Hematopoietic multipotent progenitor cell (in vitro differentiated cells): ENCODE data around the gene TYK2. TPM values are rescaled to one million over a fixed set of nuclear protein-coding genes. Genes with fewer than 3 reads are reported as not detected.

Experiments
- DNase-seq, 3 donors: peaks; one replicate each; pipeline ENCODE4 v3.0.0-alpha.2; 2011 to 2015; ENCODE audit warnings: low read depth in 2 of 3, low spot score in 2 of 3
- small RNA-seq: library from RNA; depleted of rRNA; stranded (forward); fragments of <200 nt; gene quantifications from one replicate; pipeline ENCODE3, GENCODE V24; 2012
- total RNA-seq: library from RNA; depleted of rRNA; stranded (reverse); fragments of >200 nt; gene quantifications from one replicate; pipeline ENCODE4 v1.2.3, GENCODE V29; 2012

The TYK2 gene
- total RNA-seq, 1 donor, result 174 TPM

- DNase-seq, result no peak
These were observed 63.1 kb downstream of the TYK2 start for GRCh38 chr19:10317045-10317856.

DNA sequence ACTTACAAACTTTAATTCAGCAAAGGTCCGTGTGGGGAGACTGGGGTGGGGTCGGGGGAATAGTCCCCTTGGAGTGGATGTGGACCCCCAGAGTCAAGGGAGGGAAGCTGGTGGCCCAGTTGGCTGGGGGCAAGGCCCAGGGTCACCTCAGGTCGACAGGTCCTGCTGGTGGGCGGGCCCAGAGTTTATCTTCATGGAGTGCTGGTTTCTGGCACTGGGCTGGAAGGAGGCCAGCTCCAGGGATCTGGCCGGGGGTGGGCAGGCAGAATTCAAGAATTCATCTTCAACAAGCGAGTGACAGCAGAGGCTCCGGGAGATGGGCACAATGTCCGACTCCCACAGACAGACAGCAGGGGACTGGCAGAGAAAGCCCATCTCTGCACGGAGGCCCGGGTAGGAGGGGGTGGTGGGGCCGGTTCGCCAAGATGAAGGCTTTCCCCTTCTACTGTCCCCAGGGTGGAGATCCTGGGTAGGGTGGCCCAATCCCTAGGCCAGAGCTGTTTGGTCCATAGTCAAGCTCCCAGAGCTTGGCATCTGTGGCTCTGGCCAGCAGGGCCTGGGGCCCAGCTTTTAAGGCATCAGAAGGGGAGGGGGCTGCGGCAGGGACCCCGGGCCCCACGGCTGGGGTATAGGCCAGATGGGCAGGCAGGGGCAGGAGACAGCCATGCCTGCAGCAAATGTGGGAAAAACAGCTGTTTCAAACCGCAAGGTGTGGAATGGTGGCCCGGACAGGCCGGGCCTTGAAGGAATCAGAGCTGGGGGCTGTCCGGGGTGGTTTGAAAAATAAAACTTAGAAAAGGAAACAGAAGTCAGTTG, 63.9 kb downstream of the TYK2 start:
- DNase-seq, result no peak

- DNase-seq, result peak; percentile 77 to 82 (median 81)
These were observed 64.8 kb downstream of the TYK2 start, which contains the start of gene FDX2 for GRCh38 chr19:10315335-10316214. Gene FDX2 (minus strand): TSS chr19:10316015. CDS start chr19:10315996, 19 bp downstream.

DNA sequence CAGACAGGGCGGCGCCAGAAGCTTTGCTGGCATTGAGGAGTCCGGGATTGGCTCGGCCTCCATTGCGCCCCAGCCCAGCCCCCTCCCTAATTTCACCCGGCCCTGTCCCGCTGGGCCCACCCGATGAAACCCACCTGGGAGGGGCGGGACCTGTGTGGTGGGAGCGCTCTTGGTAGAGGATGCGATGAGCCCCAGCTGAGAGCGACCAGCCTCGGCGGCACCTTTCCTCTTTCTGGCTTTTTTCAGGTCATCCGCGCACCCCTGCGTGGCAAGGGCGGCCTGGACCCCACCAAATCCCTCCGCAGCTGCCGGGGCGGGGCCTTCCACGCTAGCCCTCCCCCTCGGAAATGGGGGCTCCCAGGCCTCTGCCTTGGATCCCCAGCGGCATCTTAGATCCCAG, 70.9 kb downstream of the TYK2 start, which contains the start of gene ZGLP1:
Gene ZGLP1 (minus strand): TSS at position 393 of the 400 bp plus-strand sequence.
- DNase-seq, result no peak

DNA sequence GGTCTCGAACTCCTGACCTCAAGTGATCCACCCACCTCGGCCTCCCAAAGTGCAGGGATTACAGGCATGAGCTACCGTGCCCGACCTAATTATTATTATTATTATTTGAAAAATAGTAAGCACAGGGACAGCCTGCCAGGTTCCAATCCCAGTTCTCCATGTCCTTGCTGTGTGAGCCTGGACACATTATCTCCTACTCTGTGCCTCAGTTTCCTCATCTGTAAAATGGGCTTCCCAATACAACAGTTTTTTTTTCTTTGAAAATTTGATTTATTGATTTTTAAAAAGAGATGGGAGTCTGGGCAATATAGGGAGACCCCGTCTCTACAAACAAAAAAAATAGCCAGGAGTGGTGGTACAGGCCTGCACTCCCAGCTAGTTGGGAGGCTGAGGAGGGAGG, 74.0 kb downstream of the TYK2 start:
- DNase-seq, result no peak

- DNase-seq, result peak in 1 of 3 donors; percentile 78
These were observed 75.1 kb downstream of the TYK2 start for GRCh38 chr19:10305139-10305806.

Small RNA genes lying within 50 kb of the gene (small RNA-seq; reads per million reads assigned to genes)
- gene AC011511.1, result not detected
- not detected for gene AC011511.4

Other genes starting within 250 kb of the TYK2 start
- 70.0 TPM for gene DNMT1, start 185.6 kb downstream of the TYK2 start, total RNA-seq
- 6.7 TPM for gene S1PR2, start 149.2 kb downstream of the TYK2 start, total RNA-seq
- 90.5 TPM for gene MRPL4, start 128.4 kb downstream of the TYK2 start, total RNA-seq
- gene ICAM1, start 109.5 kb downstream of the TYK2 start, total RNA-seq, result 15.3 TPM
- 66.0 TPM for gene ICAM4, start 93.6 kb downstream of the TYK2 start, total RNA-seq
- gene ICAM5, start 90.6 kb downstream of the TYK2 start, total RNA-seq, result 10.8 TPM
- gene ZGLP1, start 70.8 kb downstream of the TYK2 start, total RNA-seq, result 0.54 TPM
- 27.5 TPM for gene FDX2, start 64.6 kb downstream of the TYK2 start, total RNA-seq
- 47.9 TPM for gene RAVER1, start 47.0 kb downstream of the TYK2 start, total RNA-seq
- 367 TPM for gene ICAM3, start 40.9 kb downstream of the TYK2 start, total RNA-seq
- gene CDC37, start 23.0 kb upstream of the TYK2 start, total RNA-seq, result 131 TPM
- gene PDE4A, start 40.0 kb upstream of the TYK2 start, total RNA-seq, result under 0.01 TPM
- gene KEAP1, start 122.8 kb upstream of the TYK2 start, total RNA-seq, result 235 TPM
- gene S1PR5, start 136.9 kb upstream of the TYK2 start, total RNA-seq, result 0.27 TPM
- gene ATG4D, start 163.3 kb upstream of the TYK2 start, total RNA-seq, result 33.7 TPM
- 21.5 TPM for gene KRI1, start 185.4 kb upstream of the TYK2 start, total RNA-seq
- 19.7 TPM for gene CDKN2D, start 188.4 kb upstream of the TYK2 start, total RNA-seq
- gene AP1M2, start 206.7 kb upstream of the TYK2 start, total RNA-seq, result 0.27 TPM
- 46.3 TPM for gene SLC44A2, start 245.0 kb upstream of the TYK2 start, total RNA-seq